Activated CD4-positive, CD25-positive, alpha-beta regulatory T cell treated with anti-CD3 and anti-CD28 coated beads, Interleukin-2, amount 50 U/mL, for 16 hours (primary cell): ENCODE data around the gene DENND1B.

ENCODE experiments used
- DNase-seq: peaks from one replicate; pipeline ENCODE4 v3.0.0-alpha.2; 2020; ENCODE audit warnings: low read depth, low spot score

Gene DENND1B

GRCh38 chr1:197775282-197776262 lies at the start of gene DENND1B:
Gene DENND1B (minus strand): TSS chr1:197775480. CDS start chr1:197775155, 325 bp downstream.
- peak; percentile 60 for DNase-seq

- DNase-seq = no peak
Measured at GRCh38 chr1:197814306-197814705, 39.0 kb upstream of the DENND1B start.

- no peak for DNase-seq
Measured at GRCh38 chr1:197813741-197814140, 38.5 kb upstream of the DENND1B start.

- DNase-seq = no peak
Measured at GRCh38 chr1:197811769-197812168, 36.5 kb upstream of the DENND1B start.

- no peak for DNase-seq
Measured at GRCh38 chr1:197810812-197811211, 35.5 kb upstream of the DENND1B start.

GRCh38 chr1:197808880-197809279 lies 33.6 kb upstream of the DENND1B start:
- DNase-seq = no peak

GRCh38 chr1:197807739-197808453 lies 32.6 kb upstream of the DENND1B start:
- DNase-seq = no peak

- no peak for DNase-seq
Measured at GRCh38 chr1:197807216-197807615, 31.9 kb upstream of the DENND1B start.

GRCh38 chr1:197806718-197807117 lies 31.4 kb upstream of the DENND1B start:
- DNase-seq = no peak

- DNase-seq = no peak
Measured at GRCh38 chr1:197801684-197802083, 26.4 kb upstream of the DENND1B start.

GRCh38 chr1:197801111-197801482 lies 25.8 kb upstream of the DENND1B start:
- DNase-seq = no peak

GRCh38 chr1:197800379-197801110 lies 25.3 kb upstream of the DENND1B start:
- DNase-seq = no peak

GRCh38 chr1:197799271-197799670 lies 24.0 kb upstream of the DENND1B start:
- no peak for DNase-seq

GRCh38 chr1:197798492-197798891 lies 23.2 kb upstream of the DENND1B start:
- DNase-seq = no peak

- DNase-seq = no peak
Measured at GRCh38 chr1:197797010-197797409, 21.7 kb upstream of the DENND1B start.

- no peak for DNase-seq
Measured at GRCh38 chr1:197788741-197789739, 13.8 kb upstream of the DENND1B start.

GRCh38 chr1:197787623-197788536 lies 12.6 kb upstream of the DENND1B start:
- DNase-seq = no peak

- DNase-seq = no peak
Measured at GRCh38 chr1:197787056-197787455, 11.8 kb upstream of the DENND1B start.

GRCh38 chr1:197786280-197786679 lies 11.0 kb upstream of the DENND1B start:
- no peak for DNase-seq

GRCh38 chr1:197783510-197783948 lies 8.2 kb upstream of the DENND1B start:
- DNase-seq = no peak
